ENCODE data around the gene SLC2A3.
"Not testable (repeated sequence)": the region's sequence is repeated elsewhere in the genome, so short reads cannot be mapped to it uniquely, and the experiment has no call there.

SLC2A3 gene

GRCh38 chr12:7916936-7917335 is 19.1 kb downstream of the SLC2A3 start:
- ATAC-seq, result no peak
- DNase-seq, result no peak

GRCh38 chr12:7915661-7916403 is 20.2 kb downstream of the SLC2A3 start:
- peak; percentile 86 for ATAC-seq
- DNase-seq, result peak; percentile 57

DNA sequence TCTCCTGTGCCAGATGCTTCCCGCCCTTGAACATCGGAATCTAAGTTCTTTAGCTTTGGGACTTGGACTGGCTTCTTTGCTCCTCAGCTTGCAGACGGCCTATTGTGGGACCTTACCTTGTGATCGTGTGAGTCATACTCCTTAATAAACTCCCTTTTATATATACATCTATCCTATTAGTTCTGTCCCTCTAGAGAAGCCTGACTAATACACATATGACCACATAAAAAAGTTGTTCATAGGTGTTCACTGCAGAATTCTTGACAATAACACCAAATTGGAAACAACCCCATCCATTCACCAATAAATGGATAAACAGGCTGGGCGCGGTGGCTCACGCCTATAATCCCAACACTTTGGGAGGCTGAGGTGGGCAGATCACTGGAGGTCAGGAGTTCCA is 25.9 kb downstream of the SLC2A3 start:
- not testable (repeated sequence) for DNase-seq, ATAC-seq

DNA sequence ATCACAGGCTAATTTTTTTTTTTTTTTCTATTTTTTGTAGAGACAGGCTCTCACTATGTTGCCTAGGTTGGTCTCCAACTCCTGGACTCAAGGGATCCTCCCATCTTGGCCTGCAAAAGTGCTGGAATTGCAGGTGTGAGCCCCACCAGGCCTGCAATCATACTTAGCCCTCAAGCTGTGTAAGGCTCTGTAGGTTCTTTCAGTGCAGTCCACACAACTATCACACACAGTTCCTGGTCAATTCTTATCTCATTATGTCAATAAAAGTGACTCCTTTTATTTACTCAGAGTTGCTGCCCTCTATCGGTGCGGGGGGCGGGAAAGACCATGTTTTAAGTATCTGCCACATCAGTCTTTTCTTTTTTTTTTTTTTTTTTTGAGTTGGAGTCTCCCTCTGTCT is 29.0 kb downstream of the SLC2A3 start:
- DNase-seq, result peak; percentile 25

DNA sequence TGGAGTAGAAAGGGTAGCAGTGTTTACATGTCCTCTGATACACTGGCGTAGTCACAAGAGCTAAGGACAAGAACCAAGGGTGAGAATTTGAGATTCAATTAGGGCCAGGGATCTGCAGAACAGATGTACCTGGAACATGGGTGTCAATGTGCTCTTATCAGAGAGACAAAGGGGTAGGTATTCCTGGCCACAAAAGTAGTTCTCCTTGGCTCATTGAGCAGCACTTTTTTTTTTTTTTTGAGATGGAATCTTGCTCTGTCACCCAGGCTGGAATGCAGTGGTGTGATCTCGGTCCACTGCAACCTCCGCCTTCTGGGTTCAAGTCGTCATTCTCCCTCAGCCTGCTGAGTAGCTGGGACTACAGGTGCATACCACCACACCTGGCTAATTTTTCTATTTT is 29.7 kb downstream of the SLC2A3 start:
- DNase-seq, ATAC-seq: not testable (repeated sequence)

More for the DNA sequence above, 29.0 kb downstream of the SLC2A3 start:
- ATAC-seq, result no peak

DNA sequence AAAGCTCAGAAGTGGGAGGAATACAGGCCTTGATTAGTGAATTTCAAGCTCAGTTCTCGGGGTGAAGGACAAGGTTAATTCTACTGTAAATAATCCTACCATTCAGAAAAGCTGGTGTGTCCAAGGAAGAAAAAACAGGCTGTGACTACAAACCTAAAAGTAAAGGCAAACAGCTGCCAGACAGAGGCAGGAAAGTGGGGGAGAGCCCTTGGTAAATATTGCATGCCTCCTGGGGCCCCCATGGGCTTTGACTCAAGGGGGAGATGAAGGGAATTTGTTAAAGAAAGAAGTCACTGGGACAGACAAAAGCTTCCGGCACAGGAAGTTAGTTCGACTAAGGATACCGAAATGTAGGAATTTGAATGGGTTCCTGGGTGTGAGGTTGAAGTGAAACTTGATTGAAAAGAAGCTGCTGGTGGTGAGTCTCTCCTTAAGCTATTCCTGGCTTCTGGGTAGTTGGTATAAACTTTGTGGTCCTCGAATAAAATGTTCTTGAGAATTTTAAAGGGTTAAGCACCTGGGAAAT is 30.3 kb downstream of the SLC2A3 start:
- DNase-seq, ATAC-seq: not testable (repeated sequence)

- ATAC-seq (no peak), DNase-seq (no peak)
Observed at GRCh38 chr12:7905071-7905470, 30.9 kb downstream of the SLC2A3 start.

- DNase-seq, ATAC-seq: not testable (repeated sequence)
Observed at GRCh38 chr12:7902416-7902815, 33.6 kb downstream of the SLC2A3 start.

DNA sequence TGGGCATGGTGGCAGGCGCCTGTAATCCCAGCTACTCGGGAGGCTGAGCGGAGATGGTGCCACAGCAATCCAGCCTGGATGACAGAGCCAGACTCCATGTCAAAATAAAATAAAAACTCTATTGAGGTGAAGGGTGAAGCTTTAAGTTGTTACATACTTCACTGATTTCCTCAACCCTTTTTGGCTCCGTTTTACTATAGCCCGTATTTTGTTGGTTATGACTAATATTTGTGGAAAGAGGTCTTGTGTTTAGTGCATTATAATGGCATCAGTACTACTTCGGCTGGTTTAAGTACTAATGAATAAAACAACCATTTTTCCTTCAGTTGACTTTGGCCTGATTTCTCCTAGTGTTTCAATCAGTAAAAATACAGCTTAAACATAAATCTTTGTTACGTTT is 36.2 kb downstream of the SLC2A3 start:
- no peak for DNase-seq
- no peak for ATAC-seq

GRCh38 chr12:7896726-7897125 is 39.3 kb downstream of the SLC2A3 start:
- ATAC-seq, DNase-seq: not testable (repeated sequence)

DNA sequence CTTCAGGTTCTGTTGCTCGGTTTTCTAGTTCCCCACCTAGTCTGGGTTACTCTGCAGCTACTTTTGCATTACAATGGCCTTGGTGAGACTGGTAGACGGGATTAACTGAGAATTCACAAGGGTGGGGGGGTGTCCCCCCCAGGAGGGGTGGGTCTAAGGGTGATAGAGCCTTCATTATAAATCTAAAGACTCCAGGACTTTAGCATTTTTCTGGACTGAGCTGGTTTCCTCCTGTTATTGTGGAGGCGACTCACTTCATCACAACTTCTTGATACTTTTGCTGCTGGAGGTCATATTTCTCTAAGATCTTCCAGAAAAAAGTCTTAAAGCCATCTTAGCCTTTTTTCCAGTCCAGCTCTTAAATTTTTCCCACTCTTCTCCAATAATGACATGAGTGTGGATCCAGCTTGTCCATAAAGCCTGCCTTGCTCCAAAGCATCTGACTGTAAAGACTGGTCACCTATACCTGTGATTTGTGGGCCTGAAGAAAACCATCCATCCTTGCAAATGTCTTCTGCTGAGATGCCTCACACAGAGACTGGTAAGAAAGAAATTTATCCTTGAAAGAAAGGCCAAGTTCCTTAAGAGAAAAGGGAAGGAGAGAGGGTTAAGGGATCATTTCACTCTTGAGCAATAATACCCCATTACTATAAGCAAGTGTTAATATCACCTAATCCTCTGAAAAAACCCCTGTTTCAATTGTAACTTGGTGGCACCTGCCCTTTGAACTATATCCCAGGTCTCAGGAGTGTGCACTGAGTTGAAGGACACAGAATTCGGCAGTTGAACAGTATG is 43.6 kb downstream of the SLC2A3 start:
- ATAC-seq, result no peak
- DNase-seq, result no peak

DNA sequence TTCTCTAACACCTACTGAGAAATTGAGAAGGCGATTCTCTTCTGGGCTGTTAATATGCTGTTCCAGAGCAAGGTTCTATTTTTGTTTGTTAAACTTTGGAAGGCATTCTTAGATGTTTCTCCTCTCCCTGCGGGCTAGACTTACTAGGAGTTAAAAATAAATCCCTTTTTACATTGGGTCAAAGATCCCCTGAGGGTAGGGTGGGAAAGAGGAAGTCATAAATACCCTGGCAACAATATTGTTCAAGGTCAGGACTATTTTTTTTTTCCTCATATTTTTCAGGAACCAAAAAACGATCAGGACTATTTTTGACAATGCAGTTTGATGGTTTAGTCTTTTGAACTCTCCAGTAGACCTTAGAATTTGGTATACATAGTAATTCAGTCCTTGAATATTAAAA is 51.3 kb downstream of the SLC2A3 start:
- ATAC-seq, result no peak

DNA sequence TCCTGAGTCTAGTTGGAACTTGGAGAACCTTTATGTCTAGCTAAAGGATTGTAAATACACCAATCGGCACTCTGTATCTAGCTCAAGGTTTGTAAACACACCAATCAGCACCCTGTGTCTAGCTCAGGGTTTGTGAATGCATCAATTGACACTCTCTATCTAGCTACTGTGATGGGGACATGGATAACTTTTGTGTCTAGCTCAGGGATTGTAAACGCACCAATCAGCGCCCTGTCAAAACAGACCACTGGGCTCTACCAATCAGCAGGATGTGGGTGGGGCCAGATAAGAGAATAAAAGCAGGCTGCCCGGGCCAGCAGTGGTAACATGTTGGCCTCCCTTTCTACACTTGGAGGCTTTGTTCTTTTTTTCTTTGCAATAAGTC is 54.3 kb downstream of the SLC2A3 start:
- not testable (repeated sequence) for DNase-seq, ATAC-seq

More for the DNA sequence above, 51.3 kb downstream of the SLC2A3 start:
- DNase-seq, result no peak

DNA sequence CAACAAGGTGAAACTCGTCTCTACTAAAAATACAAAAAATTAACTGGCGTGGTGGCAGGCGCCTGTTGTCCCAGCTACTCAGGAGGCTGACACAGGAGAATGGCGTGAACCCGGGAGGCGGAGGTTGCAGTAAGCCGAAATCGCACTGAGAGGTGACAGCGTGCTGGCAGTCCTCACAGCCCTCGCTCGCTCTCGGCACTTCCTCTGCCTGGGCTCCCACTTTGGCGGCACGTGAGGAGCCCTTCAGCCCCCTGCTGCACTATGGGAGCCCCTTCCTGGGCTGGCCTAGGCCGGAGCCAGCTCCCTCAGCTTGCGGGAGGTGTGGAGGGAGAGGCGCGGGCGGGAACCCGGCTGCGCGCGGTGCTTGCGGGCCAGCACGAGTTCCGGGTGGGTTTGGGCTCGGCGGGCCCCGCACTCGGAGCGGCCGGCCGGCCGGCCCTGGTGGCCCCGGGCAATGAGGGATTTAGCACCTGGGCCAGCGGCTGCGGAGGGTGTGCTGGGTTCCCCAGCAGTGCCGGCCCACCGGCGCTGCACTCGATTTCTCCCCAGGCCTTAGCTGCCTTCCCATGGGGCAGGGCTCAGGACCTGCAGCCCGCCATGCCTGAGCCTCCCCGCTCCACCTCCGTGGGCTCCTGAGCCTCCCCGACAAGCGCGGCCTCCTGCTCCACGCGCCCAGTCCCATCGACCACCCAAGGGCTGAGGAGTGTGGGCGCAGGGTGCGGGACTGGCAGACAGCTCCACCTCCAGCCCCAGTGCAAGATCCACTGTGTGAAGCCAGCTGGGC is 54.8 kb downstream of the SLC2A3 start:
- not testable (repeated sequence) for ATAC-seq, DNase-seq

- ATAC-seq (no peak), DNase-seq (no peak)
Observed at GRCh38 chr12:7879246-7879645, 56.7 kb downstream of the SLC2A3 start.

DNA sequence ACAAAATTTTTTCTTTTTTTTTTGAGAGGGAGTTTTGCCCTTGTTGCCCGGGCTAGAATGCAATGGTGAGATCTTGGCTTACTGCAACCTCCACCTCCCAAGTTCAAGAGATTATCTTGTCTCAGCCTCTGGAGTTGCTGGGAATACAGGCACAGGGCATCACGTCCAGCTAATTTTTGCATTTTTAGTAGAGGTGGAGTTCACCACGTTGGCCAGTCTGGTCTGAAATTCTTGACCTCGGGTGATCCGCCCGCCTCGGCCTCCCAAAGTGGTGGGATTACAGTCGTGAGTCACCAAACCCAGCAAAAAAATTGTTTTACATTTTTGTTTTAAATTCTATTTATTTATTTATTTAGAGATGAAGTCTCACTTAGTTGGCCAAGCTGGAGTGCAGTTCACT is 58.6 kb downstream of the SLC2A3 start:
- DNase-seq (no peak), ATAC-seq (no peak)

GRCh38 chr12:7872566-7873319 is 63.2 kb downstream of the SLC2A3 start, which contains the start of gene SLC2A14:
SLC2A14 (minus strand) TSS chr12:7872915; CDS start chr12:7869880, 3,035 bp downstream.
- ATAC-seq, result no peak
- no peak for DNase-seq

GRCh38 chr12:7870335-7870734 is 65.7 kb downstream of the SLC2A3 start:
- no peak for DNase-seq
- no peak for ATAC-seq
